ENCODE data around the gene SZT2. TPM values are rescaled to one million over a fixed set of nuclear protein-coding genes. Genes with fewer than 3 reads are reported as not detected.

The SZT2 gene
- total RNA-seq, 1 donor from 2014 or later = 39.4 TPM

- Mint-ChIP-seq H3K27me3 (ENCODE audit: low read depth) (no peaks in the 10 kb centered on the region), H3K4me1 (no peaks in the 10 kb centered on the region), H3K4me3 (no peak overlapping the region), H3K9me3 (no peaks in the 10 kb centered on the region), H3K27ac (ENCODE audit: unreplicated experiment) (no peak overlapping the region), H3K36me3 (ENCODE audit: low read depth) (no peaks in the 10 kb centered on the region)
- TF ChIP-seq CTCF (conservative IDR thresholded peaks at IDR 0.05) = no peak
- no peak for DNase-seq (ENCODE audit: low read depth, low spot score)
Observed at GRCh38 chr1:43503534-43503933, 113.8 kb downstream of the SZT2 start.

Small RNA genes lying within 50 kb of the gene (microRNA-seq; reads per million reads assigned to microRNA genes)
- 4.1 reads per million for gene MIR6734
- 4.1 reads per million for gene MIR6735

Other genes with a start within 250 kb of the SZT2 start
- gene EBNA1BP2, start 217.6 kb upstream of the SZT2 start, total RNA-seq = 55.9 and 57.3 TPM in 2 replicates
- gene CFAP57, start 217.6 kb upstream of the SZT2 start, total RNA-seq = 0.77 and 0.86 TPM in 2 replicates
- gene TMEM125, start 119.9 kb upstream of the SZT2 start, total RNA-seq = 0.14 TPM in 1 of 2 replicates, not detected in the other
- gene C1orf210, start 104.3 kb upstream of the SZT2 start, total RNA-seq = not detected in 2 replicates
- 2.2 and 2.8 TPM in 2 replicates for gene TIE1, start 88.9 kb upstream of the SZT2 start, total RNA-seq
- not detected in 2 replicates for gene MPL, start 52.1 kb upstream of the SZT2 start, total RNA-seq
- gene CDC20, start 30.9 kb upstream of the SZT2 start, total RNA-seq = 180 and 196 TPM in 2 replicates
- gene ELOVL1, start 21.9 kb upstream of the SZT2 start, total RNA-seq = 30.8 and 31.8 TPM in 2 replicates
- 30.8 and 33.9 TPM in 2 replicates for gene MED8, start 99 bp upstream of the SZT2 start, total RNA-seq
- gene HYI, start 64.0 kb downstream of the SZT2 start, total RNA-seq = 42.9 and 46.6 TPM in 2 replicates
- gene PTPRF, start 141.0 kb downstream of the SZT2 start, total RNA-seq = 119 and 125 TPM in 2 replicates